Common myeloid progenitor, CD34-positive (primary cell): ENCODE measurements around the gene EMX1.

Experiments
- CTCF ChIA-PET: fragments of 350-600 bp; sonication (Branson Sonifier 250); formaldehyde crosslinking; loops from one replicate; lab custom pipeline; 2021; ENCODE audit warnings: antibody characterized with exemption; lab: Charles Lee
- POLR2A ChIA-PET: fragments of 350-600 bp; sonication (Branson Sonifier 250); formaldehyde crosslinking; loops from one replicate; lab custom pipeline; 2021; ENCODE audit warnings: antibody characterized with exemption; lab: Charles Lee
- DNase-seq, 3 donors: peaks; one replicate each; pipeline versions ENCODE4 v3.0.0 to v3.0.0-alpha.2; 2013
- H3K27ac ChIP-seq, 2 experiments: 1 replicate in 1 of 2; 2 replicates in 1 of 2; pipeline ENCODE4 v1.7.0; 2013; ENCODE audit warnings: inconsistent platforms in 2 of 2, low read length in 2 of 2, mild to moderate bottlenecking in 2 of 2, low read depth in 1 of 2, moderate library complexity in 1 of 2; ENCODE audit not compliant: severe bottlenecking in 2 of 2, insufficient read depth in 1 of 2, poor library complexity in 1 of 2
- H3K27me3 ChIP-seq, 5 experiments: replicated peaks in 2 of 5; 1 replicate in 3 of 5; 2 replicates in 2 of 5; pipeline versions ENCODE4 v1.6.1 to v1.7.0; 2013; ENCODE audit warnings: low read length in 4 of 5, mild to moderate bottlenecking in 2 of 5, moderate library complexity in 2 of 5, inconsistent platforms in 1 of 5; ENCODE audit not compliant: insufficient read depth in 5 of 5, control insufficient read depth in 4 of 5
- H3K36me3 ChIP-seq, 4 experiments: 1 replicate in 2 of 4; 2 replicates in 2 of 4; pipeline versions ENCODE4 v1.6.1 to v1.7.0; 2013; ENCODE audit warnings: low read length in 3 of 4, control low read depth in 1 of 4, mild to moderate bottlenecking in 1 of 4; ENCODE audit not compliant: control insufficient read depth in 4 of 4, insufficient read depth in 4 of 4
- H3K4me1 ChIP-seq, 4 experiments: 1 replicate in 3 of 4; 2 replicates in 1 of 4; pipeline versions ENCODE4 v1.6.1 to v1.7.1; 2013; ENCODE audit warnings: low read length in 3 of 4, mild to moderate bottlenecking in 3 of 4, control low read depth in 1 of 4, inconsistent platforms in 1 of 4, moderate library complexity in 1 of 4; ENCODE audit not compliant: control insufficient read depth in 4 of 4, insufficient read depth in 4 of 4; ENCODE audit errors: control extremely low read depth in 1 of 4
- H3K4me3 ChIP-seq, 7 experiments: 1 replicate in 4 of 7; 2 replicates in 3 of 7; pipeline versions ENCODE4 v1.5.1 to v1.7.0; 2013; ENCODE audit warnings: mild to moderate bottlenecking in 7 of 7, low read length in 6 of 7, moderate library complexity in 6 of 7, inconsistent platforms in 2 of 7, low read depth in 2 of 7, control low read depth in 1 of 7; ENCODE audit not compliant: insufficient read depth in 4 of 7, control insufficient read depth in 1 of 7; ENCODE audit errors: extremely low read depth in 1 of 7
- H3K9me3 ChIP-seq, 5 experiments: 1 replicate in 4 of 5; 2 replicates in 1 of 5; pipeline versions ENCODE4 v1.6.1 to v1.7.1; 2013; ENCODE audit warnings: low read length in 4 of 5, mild to moderate bottlenecking in 2 of 5, inconsistent platforms in 1 of 5, low read depth in 1 of 5, moderate library complexity in 1 of 5; ENCODE audit not compliant: control insufficient read depth in 4 of 5, insufficient read depth in 2 of 5; ENCODE audit errors: control extremely low read depth in 1 of 5
- WGBS: methylation state at CpG from one replicate; pipeline ENCODE4 v1.1.5; 2013; ENCODE audit not compliant: insufficient coverage; 5-methylcytosine and 5-hydroxymethylcytosine counted together

The EMX1 gene

DNA sequence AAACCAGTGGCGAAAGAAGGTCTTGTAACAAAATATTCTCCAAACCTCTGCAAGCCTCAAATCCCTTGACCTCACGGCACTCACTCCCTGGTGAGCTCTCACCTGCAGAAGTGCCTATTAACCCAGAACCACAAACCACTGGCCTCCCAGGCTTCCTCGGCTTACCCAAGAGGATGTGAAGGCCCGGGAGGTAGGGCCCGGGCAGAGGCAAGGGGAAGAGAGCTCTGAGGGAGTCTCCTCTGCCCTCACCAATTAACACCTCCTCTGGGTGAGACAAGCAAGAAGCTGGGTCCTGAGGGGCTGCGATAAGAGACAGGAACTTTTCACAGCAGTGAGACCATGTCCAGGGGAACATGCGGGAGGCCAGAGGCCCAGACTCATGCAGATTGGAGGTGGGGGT, 53.7 kb downstream of the EMX1 start:
- Histone ChIP-seq H3K4me1 (no peaks in the 10 kb centered on the region), H3K36me3 (peaks cover 0 to 11% (median 4%) of the 10 kb centered on the region in 4 experiments), H3K27me3 (peaks cover 0 to 4% (median 0%) of the 10 kb centered on the region in 5 experiments), H3K27ac (no peak overlapping the region), H3K4me3 (no peak overlapping the region), H3K9me3 (no peaks in the 10 kb centered on the region)
- DNase-seq, result no peak
- WGBS, result 97% methylated on average over 4 of the region's 7 CpGs
- CTCF ChIA-PET, result interaction anchor here (1.5 to 2.9 kb wide), 2 partner anchors 21 to 79 kb away, joined by 3 to 13 read pairs; no protein-coding TSS in a partner anchor
- POLR2A ChIA-PET, result no interaction called here

DNA sequence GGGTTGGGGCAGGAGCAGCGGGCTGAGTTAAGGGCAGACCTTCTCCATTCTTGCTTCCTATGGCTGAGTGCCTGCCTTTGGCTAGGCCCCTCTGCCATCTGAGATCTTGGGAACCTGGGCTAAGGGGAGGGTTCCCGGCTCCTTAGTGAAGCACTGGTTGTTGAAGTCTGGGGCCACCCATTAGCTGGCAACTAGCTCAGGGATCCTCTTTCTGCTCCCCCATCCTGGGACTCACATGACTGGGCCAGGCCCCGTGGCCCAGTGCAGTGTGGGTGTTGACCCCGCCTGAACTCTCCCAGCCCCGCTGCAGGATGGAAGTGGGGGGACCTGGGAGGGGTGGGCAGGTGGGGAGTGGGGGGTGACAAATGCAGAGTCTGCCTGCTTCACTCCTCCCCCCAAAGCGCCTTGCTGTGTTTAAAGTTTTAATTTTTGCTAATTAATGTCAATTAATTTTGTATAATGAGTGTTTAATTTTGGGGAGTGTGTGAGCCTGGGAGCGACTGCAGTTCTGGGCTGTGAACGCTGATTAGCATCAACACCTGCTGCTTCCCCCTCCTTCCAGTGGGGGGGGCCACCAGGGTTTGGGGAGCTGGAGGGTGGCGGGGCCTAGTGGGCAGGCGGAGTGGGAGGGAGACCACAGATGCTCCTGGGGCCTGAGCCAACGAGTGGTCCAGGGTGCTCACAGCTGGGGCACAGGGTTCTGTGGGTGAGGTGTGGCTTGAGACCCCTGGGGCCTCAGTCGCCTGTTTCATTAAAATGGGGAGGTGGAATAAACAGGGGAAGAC, 55.2 kb downstream of the EMX1 start:
- Histone ChIP-seq H3K27ac (no peak overlapping the region), H3K9me3 (no peaks in the 10 kb centered on the region), H3K4me3 (no peak overlapping the region), H3K27me3 (peaks cover 0 to 4% (median 0%) of the 10 kb centered on the region in 5 experiments), H3K4me1 (no peaks in the 10 kb centered on the region), H3K36me3 (peaks cover 0 to 8% (median 3%) of the 10 kb centered on the region in 4 experiments)
- ChIA-PET CTCF (interaction anchor here (1.3 to 5.9 kb wide), 4 partner anchors 11 to 79 kb away, joined by 5 to 86 read pairs (median 10); no protein-coding TSS in a partner anchor), POLR2A (no interaction called here)
- DNase-seq, result no peak
- WGBS, result 100% methylated on average over 2 of the region's 12 CpGs

DNA sequence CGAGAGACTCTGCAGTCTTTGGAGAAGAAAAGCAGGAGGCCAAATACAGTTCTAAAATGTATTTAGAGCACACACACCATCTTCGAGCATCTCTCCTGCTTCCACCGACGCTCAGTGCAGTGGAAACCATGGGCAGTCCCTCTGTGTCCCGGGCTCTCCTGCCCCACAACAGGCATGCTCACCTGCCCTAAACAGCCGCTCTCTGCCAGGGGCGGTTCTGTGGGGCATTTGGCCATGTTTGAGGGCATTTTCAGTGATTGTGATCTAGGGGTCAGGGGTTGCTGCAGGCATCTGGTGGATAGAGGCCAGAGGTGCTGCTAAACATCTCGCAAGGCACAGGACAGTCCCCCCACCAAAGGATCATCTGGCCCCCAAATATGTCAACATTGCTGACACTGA, 55.8 kb downstream of the EMX1 start:
- no peak for DNase-seq
- POLR2A ChIA-PET, result no interaction called here
- CTCF ChIA-PET, result interaction anchor here (1.0 to 5.9 kb wide), 8 partner anchors 11 to 116 kb away, joined by 3 to 86 read pairs (median 6); no protein-coding TSS in a partner anchor
- 96% methylated on average over 6 of the region's 8 CpGs for WGBS
- H3K9me3 ChIP-seq, result no peaks in the 10 kb centered on the region
- H3K36me3 ChIP-seq, result peaks cover 0 to 8% (median 3%) of the 10 kb centered on the region in 4 experiments
- no peak overlapping the region for H3K4me3 ChIP-seq
- H3K27ac ChIP-seq, result no peak overlapping the region
- H3K4me1 ChIP-seq, result no peaks in the 10 kb centered on the region
- H3K27me3 ChIP-seq, result peaks cover 0 to 4% (median 0%) of the 10 kb centered on the region in 5 experiments

DNA sequence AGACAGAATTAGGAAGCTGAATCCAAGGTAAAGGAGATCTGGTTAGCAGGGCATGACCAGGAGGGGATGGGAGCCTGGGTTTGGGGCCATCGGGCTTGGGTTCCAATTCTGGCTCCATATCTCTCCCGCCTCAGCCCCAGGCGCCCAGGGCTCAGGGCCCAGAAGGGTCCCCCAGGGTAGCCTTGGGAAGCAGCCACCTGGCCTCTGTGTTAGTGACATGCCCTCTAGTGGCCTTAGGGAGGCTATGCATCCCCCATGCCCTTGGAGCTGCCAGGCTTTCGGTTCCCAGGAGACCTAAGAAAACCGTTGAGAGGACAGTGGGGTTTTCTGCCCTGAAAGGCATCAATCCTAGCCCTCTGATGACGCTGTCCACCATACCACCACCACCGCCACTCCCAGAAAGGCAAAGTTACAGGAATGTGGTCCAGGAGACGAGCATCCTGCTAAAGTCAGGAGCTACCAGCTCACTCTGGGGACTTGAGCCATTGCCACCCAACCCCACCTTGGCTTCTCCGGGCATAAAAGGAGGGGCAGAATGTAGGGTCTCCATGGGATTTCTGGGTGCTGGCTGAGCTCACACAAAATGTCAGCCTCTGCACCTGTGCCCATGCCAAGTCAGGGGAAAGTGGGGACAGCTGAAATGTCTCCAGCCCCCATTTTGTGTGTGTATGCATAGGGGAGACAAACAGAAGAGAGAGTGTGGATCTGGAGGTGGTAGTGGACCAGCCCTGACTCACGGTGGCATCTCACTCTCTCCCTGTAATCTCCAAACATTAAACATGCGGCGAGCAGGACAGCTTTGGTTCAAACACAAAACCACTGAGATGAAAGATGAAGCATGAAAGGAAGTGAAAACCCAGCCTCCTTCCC, 56.5 kb downstream of the EMX1 start:
- no peaks in the 10 kb centered on the region for H3K9me3 ChIP-seq
- peaks cover 0 to 4% (median 0%) of the 10 kb centered on the region in 5 experiments for H3K27me3 ChIP-seq
- ChIA-PET CTCF (interaction anchor here (0.8 to 5.9 kb wide), 15 partner anchors 10 to 204 kb away, joined by 3 to 86 read pairs (median 5); partner anchors contain the start of gene SPR), POLR2A (no interaction called here)
- no peak overlapping the region for H3K4me3 ChIP-seq
- 64% methylated on average over 7 of the region's 12 CpGs for whole genome bisulfite sequencing
- H3K27ac ChIP-seq, result no peak overlapping the region
- H3K4me1 ChIP-seq, result no peaks in the 10 kb centered on the region
- DNase-seq, result peak; percentile 34 to 69 (median 56)
- peaks cover 0 to 8% (median 3%) of the 10 kb centered on the region in 4 experiments for H3K36me3 ChIP-seq

DNA sequence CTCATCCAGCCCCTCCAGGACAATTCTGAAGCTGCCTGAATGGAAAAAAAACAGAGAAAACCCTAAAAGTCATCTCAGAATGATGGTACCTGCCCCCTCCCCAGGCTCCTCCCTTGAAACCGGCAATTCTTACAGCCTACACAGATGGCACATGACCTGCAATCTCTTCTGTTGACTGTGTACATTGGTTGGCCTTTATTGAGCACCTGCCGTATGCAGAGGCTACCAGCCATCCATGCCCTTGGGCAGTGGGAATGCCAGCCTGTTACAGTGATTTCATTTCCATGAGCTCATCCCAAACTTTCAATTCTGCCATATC, 57.1 kb downstream of the EMX1 start:
- ChIA-PET POLR2A (interaction anchor here (0.6 kb wide), 1 partner anchor 613 kb away, joined by 3 read pairs; no protein-coding TSS in a partner anchor), CTCF (interaction anchor here (0.8 to 5.9 kb wide), 13 partner anchors 9 to 203 kb away, joined by 3 to 86 read pairs (median 5); partner anchors contain the start of gene SPR)
- Histone ChIP-seq H3K36me3 (peaks cover 0 to 8% (median 3%) of the 10 kb centered on the region in 4 experiments), H3K27me3 (peaks cover 0 to 4% (median 0%) of the 10 kb centered on the region in 5 experiments), H3K27ac (no peak overlapping the region), H3K9me3 (no peaks in the 10 kb centered on the region), H3K4me3 (no peak overlapping the region), H3K4me1 (no peaks in the 10 kb centered on the region)
- no peak for DNase-seq
- 100% methylated on average over 1 of the region's 2 CpGs for WGBS

DNA sequence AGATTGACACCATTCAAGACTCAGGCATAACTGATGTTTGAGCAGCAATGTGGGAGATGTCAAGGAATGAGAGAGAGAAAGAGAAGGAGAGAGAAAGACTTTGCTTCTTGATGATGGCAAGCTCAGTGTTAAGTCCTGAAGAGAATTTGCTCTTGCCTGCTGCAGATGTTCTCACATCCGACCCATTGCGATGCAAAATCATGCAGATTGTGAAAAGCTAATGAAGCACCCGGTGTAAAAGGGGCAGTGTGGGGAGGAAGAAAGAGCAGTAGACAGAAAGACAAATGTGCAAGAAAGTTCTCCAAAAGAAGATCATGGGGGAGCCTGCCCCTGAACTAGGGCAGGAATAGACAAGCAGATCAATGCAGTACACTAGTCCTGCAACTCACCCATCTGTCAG, 57.7 kb downstream of the EMX1 start:
- Histone ChIP-seq H3K27ac (no peak overlapping the region), H3K4me1 (peaks cover 0 to 3% (median 1%) of the 10 kb centered on the region in 4 experiments), H3K36me3 (peaks cover 0 to 8% (median 3%) of the 10 kb centered on the region in 4 experiments), H3K27me3 (peaks cover 0 to 4% (median 0%) of the 10 kb centered on the region in 5 experiments), H3K9me3 (no peaks in the 10 kb centered on the region), H3K4me3 (no peak overlapping the region)
- CTCF ChIA-PET, result interaction anchor here (1.4 to 5.9 kb wide), 5 partner anchors 9 to 182 kb away, joined by 3 to 86 read pairs (median 13); partner anchors contain the start of gene SPR
- POLR2A ChIA-PET, result interaction anchor here (0.6 kb wide), 1 partner anchor 613 kb away, joined by 3 read pairs; no protein-coding TSS in a partner anchor
- DNase-seq, result no peak
- no CpG with 5 or more reads among the region's 3 CpGs for WGBS
